ENCODE measurements around the gene GNAO1. TPM values are rescaled to one million over a fixed set of nuclear protein-coding genes. Genes with fewer than 3 reads are reported as not detected.

GNAO1 gene
- total and polyA plus RNA-seq, 5 donors from 2014 or later, result 3.0 TPM; not detected in 4

DNA sequence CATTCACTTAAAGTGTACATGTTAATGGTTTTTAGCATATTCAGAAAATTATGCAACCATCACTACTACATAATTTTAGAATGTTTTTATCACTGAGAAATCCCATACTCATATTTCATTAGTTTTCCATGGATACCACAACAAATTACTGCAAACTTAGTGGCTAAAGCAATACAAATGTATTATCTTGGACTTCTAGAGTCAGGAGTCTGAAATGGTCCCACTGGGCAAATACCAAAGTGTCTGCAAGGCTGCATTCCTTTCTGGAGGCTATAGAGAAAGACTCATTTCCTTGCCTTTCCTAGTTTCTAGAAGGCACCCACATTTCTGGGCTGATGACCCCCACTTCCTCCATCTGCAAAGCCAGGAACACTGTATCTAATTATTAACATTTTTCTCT lies 16.9 kb upstream of the GNAO1 start:
- ATAC-seq (ENCODE audit: low read depth in 2 of 2) (no peak), DNase-seq (no peak)
- H3K27ac ChIP-seq (ENCODE audit: insufficient read depth, low read length, poor library complexity, severe bottlenecking), result no peak overlapping the region
- Mint-ChIP-seq H3K27ac (no peak overlapping the region), H3K4me1 (no peaks in the 10 kb centered on the region), H3K9me3 (peaks cover 0 to 17% (median 13%) of the 10 kb centered on the region in 7 donors), H3K27me3 (peaks cover 21% of the 10 kb centered on the region), H3K36me3 (no peaks in the 10 kb centered on the region), H3K4me3 (no peak overlapping the region)
- H3K27me3 ChIP-seq (ENCODE audit: control insufficient read depth, insufficient read depth, low read length), result peaks cover 1% of the 10 kb centered on the region
- H3K4me3 ChIP-seq (ENCODE audit: low read depth, low read length), result no peak overlapping the region
- no peaks in the 10 kb centered on the region for H3K4me1 ChIP-seq (ENCODE audit: control insufficient read depth, insufficient read depth, low read length, poor library complexity, severe bottlenecking)
- H3K36me3 ChIP-seq (ENCODE audit: control insufficient read depth, insufficient read depth, low read length), result no peaks in the 10 kb centered on the region
- H3K9me3 ChIP-seq (ENCODE audit: control insufficient read depth in 2 of 2, low read length in 2 of 2), result peaks cover 0 to 4% of the 10 kb centered on the region in 2 experiments

DNA sequence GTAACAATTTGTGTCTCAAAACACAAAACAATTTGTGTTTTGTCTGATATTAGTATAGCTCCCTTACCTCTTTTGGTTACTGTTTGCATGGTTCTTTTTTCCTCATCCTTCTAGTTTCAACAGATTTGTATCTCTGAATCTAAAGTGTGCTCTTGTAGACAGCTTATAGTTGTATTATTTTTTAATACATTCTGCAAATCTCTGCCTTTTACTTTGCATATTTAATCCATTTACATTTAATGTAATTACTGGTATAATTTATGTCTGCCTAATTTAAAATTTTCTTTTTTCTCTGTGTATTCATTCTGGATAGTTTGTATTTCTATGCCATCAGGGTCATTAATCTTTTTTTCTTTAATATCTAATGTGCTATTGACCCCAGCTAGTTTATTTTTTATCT lies 9.9 kb upstream of the GNAO1 start:
- H3K27ac Mint-ChIP-seq, result no peak overlapping the region

DNA sequence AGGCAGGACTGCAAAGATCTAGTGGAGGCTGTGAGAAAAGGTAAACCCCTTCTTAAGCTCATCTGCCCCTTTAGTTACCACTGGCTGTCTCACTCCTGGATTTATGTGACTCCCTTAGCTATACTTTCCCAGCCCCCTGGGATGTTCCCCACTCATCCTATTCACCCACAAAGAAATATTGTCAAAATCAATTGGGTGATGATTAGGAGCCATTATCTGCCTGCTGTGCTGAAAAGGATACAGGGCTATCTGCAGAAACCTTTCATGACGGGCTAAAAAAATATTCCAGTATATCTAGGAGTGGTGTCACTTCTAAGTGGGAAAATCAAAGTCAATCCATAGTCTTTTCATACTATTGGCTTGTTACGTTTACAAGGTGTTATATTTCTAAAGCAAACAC lies 8.0 kb upstream of the GNAO1 start:
- H3K4me1 Mint-ChIP-seq, result no peaks in the 10 kb centered on the region
- Histone ChIP-seq H3K4me3 (ENCODE audit: low read depth, low read length) (no peak overlapping the region), H3K27me3 (ENCODE audit: control insufficient read depth, insufficient read depth, low read length) (peaks cover 21% of the 10 kb centered on the region), H3K27ac (ENCODE audit: insufficient read depth, low read length, poor library complexity, severe bottlenecking) (no peak overlapping the region), H3K4me1 (ENCODE audit: control insufficient read depth, insufficient read depth, low read length, poor library complexity, severe bottlenecking) (no peaks in the 10 kb centered on the region), H3K9me3 (ENCODE audit: control insufficient read depth in 2 of 2, low read length in 2 of 2) (peaks cover 5 to 9% of the 10 kb centered on the region in 2 experiments), H3K36me3 (ENCODE audit: control insufficient read depth, insufficient read depth, low read length) (no peaks in the 10 kb centered on the region)
- no peaks in the 10 kb centered on the region for H3K36me3 Mint-ChIP-seq
- H3K4me3 Mint-ChIP-seq, result no peak overlapping the region
- no peak overlapping the region for H3K27ac Mint-ChIP-seq
- H3K27me3 Mint-ChIP-seq, result peaks cover 36% of the 10 kb centered on the region
- DNase-seq (no peak), ATAC-seq (ENCODE audit: low read depth in 2 of 2) (no peak)
- peaks cover 1 to 12% (median 8%) of the 10 kb centered on the region in 7 donors for H3K9me3 Mint-ChIP-seq

More for the DNA sequence above, 9.9 kb upstream of the GNAO1 start:
- Mint-ChIP-seq H3K4me1 (no peaks in the 10 kb centered on the region), H3K27me3 (peaks cover 29% of the 10 kb centered on the region), H3K36me3 (no peaks in the 10 kb centered on the region), H3K4me3 (no peak overlapping the region), H3K9me3 (peaks cover 1 to 13% (median 9%) of the 10 kb centered on the region in 7 donors)
- Histone ChIP-seq H3K27ac (ENCODE audit: insufficient read depth, low read length, poor library complexity, severe bottlenecking) (no peak overlapping the region), H3K36me3 (ENCODE audit: control insufficient read depth, insufficient read depth, low read length) (no peaks in the 10 kb centered on the region), H3K4me3 (ENCODE audit: low read depth, low read length) (no peak overlapping the region), H3K27me3 (ENCODE audit: control insufficient read depth, insufficient read depth, low read length) (peaks cover 20% of the 10 kb centered on the region), H3K4me1 (ENCODE audit: control insufficient read depth, insufficient read depth, low read length, poor library complexity, severe bottlenecking) (no peaks in the 10 kb centered on the region), H3K9me3 (ENCODE audit: control insufficient read depth in 2 of 2, low read length in 2 of 2) (peaks cover 5 to 9% of the 10 kb centered on the region in 2 experiments)
- no peak for DNase-seq
- ATAC-seq (ENCODE audit: low read depth in 2 of 2), result no peak

DNA sequence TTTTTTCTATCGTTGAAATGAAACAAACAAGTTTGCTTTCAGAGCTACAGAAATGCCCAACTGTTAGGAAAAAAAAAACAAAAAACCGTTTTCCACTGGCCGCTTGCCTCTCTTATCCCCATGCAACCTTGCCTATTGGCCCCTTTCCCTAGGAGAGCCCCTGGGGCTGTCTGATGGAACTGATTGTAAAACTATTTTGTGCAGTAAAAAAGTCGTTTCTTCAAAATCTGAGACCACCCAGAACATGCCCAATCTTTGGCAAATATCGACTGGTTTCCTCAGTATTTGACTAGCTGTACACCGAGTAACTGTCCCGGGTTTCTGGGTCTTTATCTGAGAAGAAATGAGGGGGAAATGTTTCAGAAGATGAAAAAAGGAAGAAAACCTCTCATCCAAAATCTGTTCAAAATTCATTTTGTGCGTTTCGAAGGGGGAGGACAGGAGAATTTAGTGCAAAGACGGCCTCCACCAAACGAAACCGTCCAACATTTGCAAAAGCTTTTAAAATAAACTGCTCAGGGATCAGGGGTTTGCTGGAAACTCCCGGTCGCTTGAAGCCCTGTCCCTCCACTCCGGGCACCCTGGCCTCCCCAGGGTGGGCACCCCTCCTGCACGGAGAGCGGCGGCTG lies 1.1 kb upstream of the GNAO1 start:
- ATAC-seq (ENCODE audit: low read depth in 2 of 2) (no peak), DNase-seq (no peak)
- Mint-ChIP-seq H3K27me3 (peaks cover 79% of the 10 kb centered on the region), H3K36me3 (no peaks in the 10 kb centered on the region), H3K4me1 (peaks cover 5 to 32% (median 14%) of the 10 kb centered on the region in 4 donors), H3K4me3 (peak overlapping the region; percentile 10 to 69 (median 64)), H3K27ac (no peak overlapping the region), H3K9me3 (peaks cover 0 to 3% (median 0%) of the 10 kb centered on the region in 7 donors)
- Histone ChIP-seq H3K9me3 (ENCODE audit: control insufficient read depth in 2 of 2, low read length in 2 of 2) (no peaks in the 10 kb centered on the region), H3K4me3 (ENCODE audit: low read depth, low read length) (no peak overlapping the region), H3K36me3 (ENCODE audit: control insufficient read depth, insufficient read depth, low read length) (no peaks in the 10 kb centered on the region), H3K4me1 (ENCODE audit: control insufficient read depth, insufficient read depth, low read length, poor library complexity, severe bottlenecking) (peaks cover 22% of the 10 kb centered on the region), H3K27ac (ENCODE audit: insufficient read depth, low read length, poor library complexity, severe bottlenecking) (no peak overlapping the region), H3K27me3 (ENCODE audit: control insufficient read depth, insufficient read depth, low read length) (peaks cover 41% of the 10 kb centered on the region)

DNA sequence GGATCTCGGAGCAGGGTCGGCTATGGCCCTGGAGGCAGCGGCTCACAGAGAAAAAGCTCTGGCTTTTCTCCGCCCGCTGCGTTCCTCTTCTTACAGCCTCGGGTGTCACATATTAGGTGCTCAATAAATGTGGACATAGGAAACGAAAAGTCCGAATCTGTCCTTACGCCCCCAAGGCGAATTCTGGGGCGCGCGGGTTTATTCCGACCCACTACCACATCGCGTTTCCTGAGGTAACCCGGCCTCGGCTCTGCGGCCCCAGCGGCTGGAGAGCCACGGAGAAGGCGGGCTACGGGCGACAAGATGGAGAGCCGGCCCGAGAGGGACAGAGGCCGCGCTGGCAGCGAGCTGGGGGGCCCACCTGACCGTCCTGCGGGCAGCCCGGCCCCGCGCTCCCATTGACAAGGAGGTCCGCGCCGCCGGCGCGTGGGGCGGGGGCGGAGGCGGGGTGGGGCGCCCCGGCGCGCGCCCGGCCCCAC lies 573 bp upstream of the GNAO1 start:
- ATAC-seq (ENCODE audit: low read depth in 2 of 2), result peak in 1 of 2 donors; percentile 11
- H3K27me3 ChIP-seq (ENCODE audit: control insufficient read depth, insufficient read depth, low read length), result peaks cover 42% of the 10 kb centered on the region

DNA sequence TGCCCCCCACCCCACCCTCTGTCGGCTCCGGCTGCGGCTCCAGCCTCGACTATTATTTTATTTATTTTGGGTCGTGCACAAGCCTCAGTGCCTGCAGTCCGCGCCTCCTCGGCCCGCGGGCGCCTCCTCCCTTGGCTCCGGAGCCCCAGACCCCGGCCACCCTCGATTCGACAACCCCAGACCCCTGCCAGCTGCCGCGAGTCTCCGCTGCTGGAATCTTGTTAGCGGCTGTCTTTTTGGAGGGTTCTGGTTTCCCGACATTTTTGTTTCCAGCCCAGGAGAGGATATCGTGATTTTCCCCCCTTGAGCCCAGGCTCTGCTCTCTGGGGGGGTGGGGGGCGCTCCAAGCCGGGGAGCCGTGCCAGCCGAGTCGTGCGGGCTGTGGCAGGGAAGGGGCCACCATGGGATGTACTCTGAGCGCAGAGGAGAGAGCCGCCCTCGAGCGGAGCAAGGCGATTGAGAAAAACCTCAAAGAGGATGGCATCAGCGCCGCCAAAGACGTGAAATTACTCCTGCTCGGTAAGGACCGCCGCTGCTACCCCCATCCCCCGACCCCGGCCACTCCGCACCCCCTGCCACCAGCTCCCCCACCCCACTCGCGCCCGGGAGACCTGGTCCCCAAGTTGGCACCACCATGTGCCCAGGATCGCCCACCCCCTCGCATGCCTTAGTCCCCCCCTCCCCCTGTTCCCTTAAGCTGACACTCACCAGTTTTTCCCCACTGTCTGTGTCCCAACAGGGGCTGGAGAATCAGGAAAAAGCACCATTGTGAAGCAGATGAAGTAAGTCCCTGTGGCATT lies 746 bp downstream of the GNAO1 start:
- peaks cover 44% of the 10 kb centered on the region for H3K27me3 ChIP-seq (ENCODE audit: control insufficient read depth, insufficient read depth, low read length)
- no peak overlapping the region for H3K27ac ChIP-seq (ENCODE audit: insufficient read depth, low read length, poor library complexity, severe bottlenecking)
- H3K36me3 ChIP-seq (ENCODE audit: control insufficient read depth, insufficient read depth, low read length), result no peaks in the 10 kb centered on the region
- peaks cover 0 to 2% (median 0%) of the 10 kb centered on the region in 7 donors for H3K9me3 Mint-ChIP-seq
- DNase-seq (no peak), ATAC-seq (ENCODE audit: low read depth in 2 of 2) (no peak)
- H3K9me3 ChIP-seq (ENCODE audit: control insufficient read depth in 2 of 2, low read length in 2 of 2), result no peaks in the 10 kb centered on the region
- no peak overlapping the region for H3K4me3 ChIP-seq (ENCODE audit: low read depth, low read length)
- H3K36me3 Mint-ChIP-seq, result no peaks in the 10 kb centered on the region
- H3K4me3 Mint-ChIP-seq, result peak overlapping the region in 2 of 4 donors; percentile 32 to 64
- peaks cover 5 to 32% (median 14%) of the 10 kb centered on the region in 4 donors for H3K4me1 Mint-ChIP-seq
- H3K27ac Mint-ChIP-seq, result no peak overlapping the region
- peaks cover 76% of the 10 kb centered on the region for H3K27me3 Mint-ChIP-seq
- H3K4me1 ChIP-seq (ENCODE audit: control insufficient read depth, insufficient read depth, low read length, poor library complexity, severe bottlenecking), result peaks cover 22% of the 10 kb centered on the region

More for the DNA sequence above, 573 bp upstream of the GNAO1 start:
- Histone ChIP-seq H3K4me3 (ENCODE audit: low read depth, low read length) (no peak overlapping the region), H3K27ac (ENCODE audit: insufficient read depth, low read length, poor library complexity, severe bottlenecking) (no peak overlapping the region), H3K4me1 (ENCODE audit: control insufficient read depth, insufficient read depth, low read length, poor library complexity, severe bottlenecking) (peaks cover 22% of the 10 kb centered on the region), H3K36me3 (ENCODE audit: control insufficient read depth, insufficient read depth, low read length) (no peaks in the 10 kb centered on the region), H3K9me3 (ENCODE audit: control insufficient read depth in 2 of 2, low read length in 2 of 2) (no peaks in the 10 kb centered on the region)
- Mint-ChIP-seq H3K9me3 (peaks cover 0 to 3% (median 0%) of the 10 kb centered on the region in 7 donors), H3K36me3 (no peaks in the 10 kb centered on the region), H3K27ac (no peak overlapping the region), H3K27me3 (peaks cover 82% of the 10 kb centered on the region), H3K4me3 (peak overlapping the region; percentile 10 to 64 (median 63)), H3K4me1 (peaks cover 5 to 32% (median 14%) of the 10 kb centered on the region in 4 donors)
- DNase-seq, result no peak

DNA sequence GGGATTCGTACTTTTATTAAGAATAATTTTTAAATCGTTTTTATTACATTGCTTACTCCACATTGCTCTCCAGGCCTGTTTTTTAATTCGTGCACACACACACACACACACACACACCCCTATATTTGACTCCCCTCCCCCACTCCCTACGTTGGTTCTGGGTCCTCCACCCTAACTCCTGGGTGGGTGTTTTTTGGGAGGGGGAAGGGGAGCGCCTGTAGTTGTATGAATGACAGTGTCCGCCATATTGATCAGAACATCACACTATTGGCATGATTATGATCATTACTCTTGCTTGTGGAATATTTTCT lies 1.3 kb downstream of the GNAO1 start:
- Histone ChIP-seq H3K9me3 (ENCODE audit: control insufficient read depth in 2 of 2, low read length in 2 of 2) (no peaks in the 10 kb centered on the region), H3K36me3 (ENCODE audit: control insufficient read depth, insufficient read depth, low read length) (no peaks in the 10 kb centered on the region), H3K4me3 (ENCODE audit: low read depth, low read length) (no peak overlapping the region), H3K27me3 (ENCODE audit: control insufficient read depth, insufficient read depth, low read length) (peaks cover 48% of the 10 kb centered on the region), H3K4me1 (ENCODE audit: control insufficient read depth, insufficient read depth, low read length, poor library complexity, severe bottlenecking) (peaks cover 22% of the 10 kb centered on the region), H3K27ac (ENCODE audit: insufficient read depth, low read length, poor library complexity, severe bottlenecking) (no peak overlapping the region)
- H3K27ac Mint-ChIP-seq, result no peak overlapping the region
- ATAC-seq (ENCODE audit: low read depth in 2 of 2), result no peak
- no peak for DNase-seq
- H3K27me3 Mint-ChIP-seq, result peaks cover 76% of the 10 kb centered on the region
- no peaks in the 10 kb centered on the region for H3K36me3 Mint-ChIP-seq
- H3K9me3 Mint-ChIP-seq, result peaks cover 0 to 2% (median 0%) of the 10 kb centered on the region in 7 donors
- peaks cover 5 to 32% (median 14%) of the 10 kb centered on the region in 4 donors for H3K4me1 Mint-ChIP-seq
- peak overlapping the region in 3 of 4 donors; percentile 39 to 82 (median 58) for H3K4me3 Mint-ChIP-seq

Data from CD4-positive, CD25-positive, alpha-beta regulatory T cell (primary cell).